GM19395 (cell line): ENCODE results near the gene LMOD2.

Experiments used
- ATAC-seq: cut with Tn5 transposase; IDR thresholded peaks from one replicate; pipeline ENCODE4 v1.9.1; 2021; ENCODE audit warnings: mild to moderate bottlenecking, moderate library complexity; ENCODE audit not compliant: unreplicated experiment

Gene LMOD2

GRCh38 chr7:123637878-123638277, 17.8 kb upstream of the LMOD2 start:
- ATAC-seq: no peak

GRCh38 chr7:123639631-123640030, 16.0 kb upstream of the LMOD2 start:
- no peak for ATAC-seq

GRCh38 chr7:123640583-123640982, 15.1 kb upstream of the LMOD2 start:
- no peak for ATAC-seq

GRCh38 chr7:123641901-123642300, 13.8 kb upstream of the LMOD2 start:
- ATAC-seq: no peak

GRCh38 chr7:123643495-123644441, 11.9 kb upstream of the LMOD2 start:
- no peak for ATAC-seq

GRCh38 chr7:123645516-123645915, 10.2 kb upstream of the LMOD2 start:
- ATAC-seq: no peak

GRCh38 chr7:123647106-123647730, 8.4 kb upstream of the LMOD2 start:
- ATAC-seq: no peak

GRCh38 chr7:123649964-123650363, 5.7 kb upstream of the LMOD2 start:
- no peak for ATAC-seq

GRCh38 chr7:123650595-123650994, 5.1 kb upstream of the LMOD2 start:
- ATAC-seq: no peak

GRCh38 chr7:123652406-123652805, 3.3 kb upstream of the LMOD2 start:
- no peak for ATAC-seq

GRCh38 chr7:123653162-123653561, 2.5 kb upstream of the LMOD2 start:
- ATAC-seq: no peak

- ATAC-seq: no peak
Observed at GRCh38 chr7:123656544-123657303, 1.1 kb downstream of the LMOD2 start.

- ATAC-seq: no peak
Observed at GRCh38 chr7:123657304-123657685, 1.6 kb downstream of the LMOD2 start.

- no peak for ATAC-seq
Observed at GRCh38 chr7:123658023-123658422, 2.4 kb downstream of the LMOD2 start.

- ATAC-seq: no peak
Observed at GRCh38 chr7:123660514-123661354, 5.1 kb downstream of the LMOD2 start.

- ATAC-seq: no peak
Observed at GRCh38 chr7:123661765-123662164, 6.1 kb downstream of the LMOD2 start.

- ATAC-seq: no peak
Observed at GRCh38 chr7:123662293-123662692, 6.6 kb downstream of the LMOD2 start.

GRCh38 chr7:123662755-123663154, 7.1 kb downstream of the LMOD2 start:
- ATAC-seq: no peak

GRCh38 chr7:123663200-123663599, 7.5 kb downstream of the LMOD2 start:
- ATAC-seq: no peak

GRCh38 chr7:123665157-123665556, 9.5 kb downstream of the LMOD2 start:
- no peak for ATAC-seq

GRCh38 chr7:123665896-123666295, 10.2 kb downstream of the LMOD2 start:
- ATAC-seq: no peak
